C4-2B (cell line): ENCODE data around the gene C14orf119.

Source experiments
- CTCF ChIP-seq: fragments of 450-650 bp; conservative IDR thresholded peaks from 2 replicates; pipeline ENCODE4 v1.5.1; 2017; ENCODE audit warnings: mild to moderate bottlenecking
- ZFX ChIP-seq: fragments of 450-650 bp; IDR thresholded peaks from 2 replicates; pipeline ENCODE4 v1.6.1; 2017

- TF ChIP-seq CTCF (no peak), ZFX (no peak)
Measured at GRCh38 chr14:23122086-23122485, 26.8 kb downstream of the C14orf119 start.
